Activated CD4-positive, CD25-positive, alpha-beta regulatory T cell treated with anti-CD3 and anti-CD28 coated beads, Interleukin-2, amount 50 U/mL, for 16 hours (primary cell): Measurements from ENCODE around the gene IRF5.

Source experiments
- DNase-seq: peaks from one replicate; pipeline ENCODE4 v3.0.0-alpha.2; 2020; ENCODE audit warnings: low read depth, low spot score

Gene IRF5

DNA sequence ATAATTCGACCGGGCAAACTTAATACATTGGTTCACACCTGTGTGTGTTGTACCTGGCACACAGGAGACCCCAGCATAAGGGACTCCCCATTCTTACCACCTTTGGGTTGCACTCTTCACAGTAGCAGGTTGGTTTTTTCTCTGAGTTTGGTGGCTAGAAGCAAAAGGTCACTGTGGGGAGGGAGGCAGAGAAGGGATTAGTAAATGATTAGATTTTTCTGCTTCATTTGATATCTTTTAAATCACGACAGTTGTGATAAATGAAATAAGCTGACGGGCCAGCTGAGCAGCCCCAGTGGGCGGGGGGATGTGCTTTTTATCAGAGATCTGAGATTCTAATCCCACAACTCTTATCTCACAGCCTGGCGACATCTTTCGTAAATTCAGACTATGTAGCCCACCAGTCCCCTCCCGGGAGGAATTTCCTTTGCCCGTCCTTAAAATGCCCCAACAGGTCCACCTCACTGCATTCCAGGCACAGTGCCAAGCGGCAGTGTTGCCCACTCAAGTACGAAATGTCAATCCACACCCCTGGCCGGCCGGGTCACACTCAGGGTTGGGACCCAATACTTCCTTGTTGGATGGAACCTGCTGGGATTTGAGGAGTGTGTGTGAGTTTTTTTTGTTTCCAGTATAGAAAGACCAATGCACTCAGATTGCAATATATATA is 16.7 kb upstream of the IRF5 start:
- DNase-seq = no peak

DNA sequence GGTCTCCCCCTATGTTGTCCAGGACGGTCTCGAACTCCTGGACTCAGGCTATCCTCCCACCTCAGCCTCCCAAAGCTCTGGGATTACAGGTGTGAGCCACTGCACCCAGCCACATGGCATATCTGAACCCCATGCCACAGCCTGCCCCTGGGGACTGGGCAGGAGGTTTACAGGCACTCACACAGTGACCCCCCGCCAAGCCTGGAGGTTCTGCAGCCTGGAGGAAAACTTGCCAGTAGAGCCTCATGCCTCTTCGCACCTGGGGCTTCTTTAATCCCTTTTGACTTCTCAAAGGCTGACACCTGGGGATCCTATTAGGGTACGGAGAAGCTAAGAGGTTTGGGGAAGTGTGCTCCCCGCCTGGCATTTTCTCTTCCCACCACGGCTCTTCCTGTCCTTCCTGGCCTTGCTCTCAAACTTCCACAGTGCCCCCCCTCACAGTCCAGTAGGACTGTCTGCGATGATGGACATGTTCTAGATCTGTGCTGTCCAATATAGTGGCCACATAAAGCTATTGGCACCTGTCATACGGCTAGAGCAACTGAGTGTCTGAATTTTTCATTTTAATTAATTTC is 15.8 kb upstream of the IRF5 start:
- DNase-seq = no peak

DNA sequence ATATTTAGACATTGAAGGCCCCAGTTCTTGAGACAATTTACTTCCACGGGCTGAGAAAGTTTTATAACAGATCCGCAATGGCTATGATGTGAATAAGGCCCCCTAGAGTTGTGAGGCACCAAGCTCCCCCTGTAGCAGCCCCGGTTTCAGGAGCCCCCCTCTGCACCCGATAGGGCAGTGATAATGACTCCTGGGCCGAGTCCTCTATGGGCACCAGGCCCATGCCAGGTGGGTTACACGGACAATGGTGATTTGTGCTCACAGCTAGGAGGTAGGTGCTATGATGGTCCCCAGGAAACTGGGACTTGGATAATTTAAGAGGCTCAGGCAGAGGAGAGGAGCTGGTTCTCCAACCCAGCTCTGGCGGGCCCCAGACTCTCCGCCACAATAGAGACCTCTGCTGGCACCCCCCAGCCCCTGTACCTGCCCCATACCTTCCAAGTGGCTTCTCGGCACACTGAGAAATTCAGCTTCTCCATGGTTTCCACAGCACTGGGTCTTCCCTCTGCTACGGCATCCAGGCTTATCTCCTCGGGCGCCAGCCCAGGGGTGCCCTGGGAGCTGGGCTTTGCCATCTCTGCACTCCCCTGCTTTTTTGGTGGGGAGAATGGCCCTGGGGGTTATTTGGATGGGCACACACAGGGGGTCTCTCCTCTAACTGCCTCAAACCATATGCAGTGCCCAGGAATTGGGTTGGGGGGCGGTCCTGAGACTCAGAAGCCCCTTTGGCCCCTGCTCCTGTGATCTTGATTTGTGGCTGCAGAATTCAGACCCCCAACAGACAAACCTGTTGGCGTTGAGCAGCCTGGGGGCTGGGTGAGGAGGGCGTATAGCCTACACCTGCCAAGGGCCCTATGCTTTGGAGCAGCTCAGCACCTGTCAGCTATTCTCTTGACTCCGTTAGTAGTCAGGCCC is 15.0 kb upstream of the IRF5 start:
- DNase-seq = no peak

DNA sequence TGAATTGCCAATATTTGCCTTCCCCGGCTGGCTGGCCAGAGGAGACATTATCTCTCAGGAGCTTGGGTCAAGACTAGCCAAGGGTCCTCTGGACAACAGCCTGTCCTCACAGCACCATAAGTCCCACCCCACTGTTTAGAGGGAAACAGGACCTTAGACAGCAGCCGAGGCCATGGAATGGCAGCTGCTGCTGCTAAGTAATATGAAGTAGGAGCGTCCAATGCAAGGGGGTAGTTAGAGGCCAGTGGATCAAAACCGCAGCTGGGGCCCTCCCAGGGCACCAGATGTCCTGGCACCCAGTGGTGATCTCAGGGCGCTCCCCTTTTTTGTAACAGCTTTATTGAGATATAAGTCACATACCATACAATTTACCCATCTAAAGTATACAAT is 14.3 kb upstream of the IRF5 start:
- no peak for DNase-seq

DNA sequence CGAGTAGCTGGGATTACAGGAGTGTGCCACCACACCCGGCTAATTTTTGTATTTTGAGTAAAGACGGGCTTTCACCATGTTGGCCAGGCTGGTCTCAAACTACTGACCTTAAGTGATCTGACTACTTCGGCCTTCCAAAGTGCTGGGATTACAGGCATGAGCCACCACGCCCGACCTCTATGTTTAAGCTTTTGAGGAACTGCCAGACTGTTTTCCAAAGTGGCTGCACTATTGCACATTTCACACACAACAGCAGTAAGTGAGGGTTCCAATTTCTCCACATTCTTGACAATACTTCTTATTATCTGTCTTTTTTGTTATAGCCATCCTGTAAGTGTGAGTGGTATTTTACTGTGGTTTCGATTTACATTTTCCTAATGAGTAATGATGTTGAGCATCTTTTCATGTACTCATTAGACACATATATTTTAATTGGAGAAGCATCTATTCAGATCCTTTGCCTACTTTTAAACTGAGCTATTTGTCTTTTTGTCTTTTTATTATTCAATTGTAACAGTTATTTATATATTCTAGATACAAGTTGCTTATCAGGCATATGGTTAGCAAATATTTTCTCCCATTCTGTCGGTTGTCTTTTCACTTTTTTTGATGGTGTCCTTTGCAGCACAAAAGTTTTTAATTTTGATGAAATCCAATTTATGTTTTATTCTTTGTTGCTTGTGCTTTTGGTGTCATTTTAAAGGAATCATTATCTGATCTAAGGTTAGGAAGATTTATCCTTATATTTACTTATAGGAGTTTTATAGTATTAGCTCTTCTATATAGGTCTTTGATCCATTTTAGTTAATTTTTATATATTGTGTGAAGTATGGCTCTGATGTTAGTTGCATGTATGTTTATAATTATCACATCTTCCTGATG is 12.8 kb upstream of the IRF5 start:
- DNase-seq = no peak

DNA sequence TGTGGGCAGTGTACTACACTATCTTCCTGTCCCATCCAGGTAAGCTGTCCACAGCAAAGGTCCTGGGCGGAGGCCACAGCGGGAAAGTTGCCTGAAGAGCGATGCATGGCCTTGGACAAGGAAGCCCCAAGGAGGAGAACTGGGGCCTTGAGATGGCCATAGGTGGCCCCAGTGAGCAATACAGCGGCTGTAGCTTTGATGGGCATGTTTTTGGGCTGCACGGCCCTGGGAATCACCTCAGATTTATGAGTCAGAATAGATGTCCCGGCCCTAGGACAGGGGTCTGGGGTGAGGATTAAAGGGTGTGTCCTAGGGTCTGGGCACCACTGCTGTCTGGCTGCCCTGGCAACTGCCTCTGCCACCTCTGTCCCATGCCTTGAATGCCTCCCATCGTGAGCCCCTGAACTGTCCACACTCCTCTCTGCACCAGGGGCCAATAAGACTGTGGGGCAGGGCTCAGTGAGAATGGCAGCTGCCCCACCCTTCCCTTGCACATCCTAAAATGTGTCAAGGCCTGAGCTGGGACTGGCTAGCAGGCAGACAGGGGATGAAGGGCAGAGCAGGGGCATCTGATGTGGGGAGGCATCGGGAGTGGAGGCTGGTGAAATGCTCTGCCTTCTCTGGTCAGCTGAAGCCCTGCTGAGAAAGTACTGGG is 9.4 kb upstream of the IRF5 start:
- no peak for DNase-seq

DNA sequence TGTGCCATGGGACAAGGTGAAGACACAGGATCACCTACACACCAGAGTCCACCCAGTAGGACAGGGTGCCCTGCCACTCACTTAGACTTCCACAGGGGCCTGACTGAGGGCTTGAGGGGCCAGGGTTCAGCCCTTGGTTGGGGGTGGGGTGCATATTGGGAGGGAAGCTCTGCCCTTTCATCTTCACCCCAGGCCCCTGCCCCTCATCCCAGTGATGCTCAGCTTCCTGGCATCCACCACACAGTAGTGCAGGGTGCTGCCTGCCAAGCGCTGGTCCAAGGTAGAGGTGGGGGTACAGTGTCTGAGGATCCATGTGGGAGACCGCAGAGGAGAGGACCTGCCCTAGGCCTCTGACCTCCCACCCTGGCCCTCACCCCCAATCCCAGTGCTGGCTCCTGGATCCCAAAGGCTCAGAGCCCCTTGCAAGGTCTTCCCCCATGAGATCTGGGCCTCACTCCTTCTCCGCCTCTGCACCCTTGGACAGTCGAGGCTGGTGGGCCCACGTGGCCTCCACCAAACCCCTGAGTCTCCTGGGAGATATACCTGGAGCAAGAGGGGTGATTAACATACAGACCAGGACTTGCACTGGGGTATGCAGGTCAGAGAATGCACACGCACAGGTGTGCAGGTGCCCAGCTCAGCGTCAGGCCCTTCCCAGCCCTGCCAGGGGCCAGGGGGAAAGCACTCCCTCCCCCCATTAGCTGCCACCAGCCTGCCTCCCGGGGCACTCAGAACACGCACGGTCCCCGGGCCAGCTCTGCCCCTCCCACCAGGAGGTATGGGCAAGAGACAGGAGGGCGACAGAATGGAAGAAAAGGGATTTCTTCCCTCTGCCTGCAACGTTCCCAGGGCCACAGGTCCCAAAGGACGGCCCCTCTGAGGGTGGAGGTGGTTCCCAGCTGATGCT is 8.6 kb upstream of the IRF5 start:
- DNase-seq = no peak

DNA sequence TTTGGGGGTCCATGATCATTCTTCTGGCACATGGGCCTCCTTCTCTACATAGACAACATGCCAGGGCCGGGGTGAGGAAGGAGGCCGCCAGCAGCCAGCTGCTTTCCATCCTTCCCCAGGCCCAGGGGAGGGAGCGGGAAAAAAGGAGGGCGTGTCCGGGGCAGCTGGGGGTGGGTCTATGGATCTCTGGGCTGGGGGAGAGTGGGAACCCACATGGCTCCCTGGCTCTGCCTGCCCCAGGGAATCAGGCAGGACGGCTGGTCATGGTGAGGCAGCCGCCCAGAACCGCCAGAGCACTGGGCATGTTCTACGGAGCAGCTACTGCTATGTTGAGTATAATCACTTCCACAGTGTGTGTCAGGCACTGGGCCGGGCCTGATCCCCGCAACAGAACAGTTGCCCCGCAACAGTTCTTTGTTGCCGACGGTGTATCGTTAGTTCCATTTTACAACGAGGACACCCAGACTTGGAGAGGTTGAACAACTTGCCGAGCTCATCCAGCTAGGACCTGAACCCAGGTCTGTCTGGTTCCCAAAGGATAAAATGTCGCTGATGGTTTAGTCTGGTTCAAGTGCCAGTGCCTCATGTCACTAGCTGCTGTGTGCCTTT is 6.4 kb upstream of the IRF5 start:
- DNase-seq = no peak

DNA sequence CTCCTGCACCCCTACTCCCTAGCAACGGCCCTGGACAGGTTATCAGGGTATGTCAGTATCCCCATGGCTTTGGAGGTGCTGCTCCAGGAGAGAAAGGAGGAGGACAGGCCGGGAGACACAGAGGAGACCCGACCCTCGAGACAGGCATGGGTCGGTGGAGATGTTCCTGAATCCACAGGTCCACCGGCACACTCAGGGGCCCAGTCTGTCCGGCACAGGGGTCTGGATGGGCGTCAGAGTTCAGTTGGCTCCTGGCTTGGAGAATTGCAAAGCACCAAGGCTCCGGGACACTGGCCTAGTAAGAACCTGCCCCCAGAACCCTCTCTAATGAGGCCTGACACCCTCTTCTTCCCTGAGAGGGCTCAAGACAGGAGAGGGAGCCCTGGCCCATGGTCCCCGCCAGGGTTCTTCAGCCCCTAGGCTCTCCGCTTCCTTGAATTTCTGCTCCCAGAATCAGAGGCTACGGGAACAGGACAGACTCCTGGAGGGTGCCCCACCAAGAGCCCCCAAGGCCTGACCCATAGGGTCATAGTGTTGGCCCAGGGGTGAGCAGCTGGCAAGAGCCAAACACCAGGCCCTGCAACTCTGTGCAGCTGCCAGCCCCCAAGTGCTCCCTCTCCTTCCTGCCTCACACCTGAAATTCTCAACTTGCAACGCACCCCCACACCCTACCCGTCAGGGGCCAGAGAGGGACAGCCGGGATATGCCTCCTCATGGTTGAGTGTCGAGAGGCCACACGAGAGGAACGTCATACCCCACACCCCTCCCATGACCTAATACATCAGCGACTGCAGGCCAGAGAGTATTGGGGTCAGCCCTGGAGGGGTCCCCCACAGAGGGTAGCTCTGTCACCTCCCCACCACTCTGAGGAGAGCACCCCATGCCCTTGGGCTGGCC is 5.5 kb upstream of the IRF5 start:
- no peak for DNase-seq

DNA sequence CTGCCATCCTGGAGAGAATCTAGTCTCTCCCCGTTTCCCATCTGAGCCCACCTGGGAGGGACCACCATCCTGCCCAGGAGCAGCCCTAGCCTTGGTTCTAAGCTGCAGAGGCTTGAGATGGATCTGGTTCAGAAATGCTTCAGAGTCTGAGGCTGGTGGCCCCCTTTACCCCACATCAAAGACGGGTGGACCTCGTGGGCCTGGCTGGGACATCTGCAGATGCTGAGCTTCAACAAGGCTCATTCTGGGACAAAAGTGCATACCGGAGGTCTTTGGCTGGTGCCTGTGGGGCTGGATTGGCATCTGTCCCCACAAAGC is 4.9 kb upstream of the IRF5 start:
- DNase-seq = no peak

DNA sequence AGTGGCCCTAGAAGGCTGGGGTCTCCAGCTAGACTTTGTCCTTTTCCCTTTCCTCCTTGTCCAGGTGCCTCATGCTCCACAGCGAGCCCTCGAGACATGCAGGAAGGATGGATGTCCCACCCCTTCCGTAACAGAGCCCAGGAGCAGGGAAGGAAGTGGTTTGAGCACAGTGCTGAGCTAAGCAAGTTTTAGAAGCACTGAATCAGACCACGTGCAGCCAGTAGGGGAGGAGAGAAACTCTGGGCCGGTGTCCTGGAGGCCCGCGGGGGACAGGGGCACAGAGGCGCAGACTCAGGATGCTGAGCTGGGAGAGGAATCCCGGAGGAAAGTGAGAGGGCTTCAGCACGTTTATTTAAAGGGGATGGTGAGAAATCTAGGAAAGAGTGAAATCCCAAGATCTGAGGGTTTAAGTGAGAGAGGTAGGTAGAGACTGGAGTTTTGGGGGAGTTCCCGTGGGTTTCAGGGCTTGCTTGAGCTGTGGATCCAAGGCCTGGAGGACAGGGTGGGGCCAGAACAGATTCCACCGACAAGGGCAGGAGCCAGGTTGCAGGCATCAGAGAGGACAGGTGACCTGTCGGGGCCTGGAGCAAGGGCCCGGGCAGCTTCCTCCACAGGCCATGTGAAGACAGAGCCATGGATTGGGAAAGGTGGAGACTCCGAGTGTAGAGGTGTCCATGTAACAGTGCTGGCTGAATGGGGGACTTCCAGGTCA is 4.4 kb upstream of the IRF5 start:
- peak; percentile 28 for DNase-seq

DNA sequence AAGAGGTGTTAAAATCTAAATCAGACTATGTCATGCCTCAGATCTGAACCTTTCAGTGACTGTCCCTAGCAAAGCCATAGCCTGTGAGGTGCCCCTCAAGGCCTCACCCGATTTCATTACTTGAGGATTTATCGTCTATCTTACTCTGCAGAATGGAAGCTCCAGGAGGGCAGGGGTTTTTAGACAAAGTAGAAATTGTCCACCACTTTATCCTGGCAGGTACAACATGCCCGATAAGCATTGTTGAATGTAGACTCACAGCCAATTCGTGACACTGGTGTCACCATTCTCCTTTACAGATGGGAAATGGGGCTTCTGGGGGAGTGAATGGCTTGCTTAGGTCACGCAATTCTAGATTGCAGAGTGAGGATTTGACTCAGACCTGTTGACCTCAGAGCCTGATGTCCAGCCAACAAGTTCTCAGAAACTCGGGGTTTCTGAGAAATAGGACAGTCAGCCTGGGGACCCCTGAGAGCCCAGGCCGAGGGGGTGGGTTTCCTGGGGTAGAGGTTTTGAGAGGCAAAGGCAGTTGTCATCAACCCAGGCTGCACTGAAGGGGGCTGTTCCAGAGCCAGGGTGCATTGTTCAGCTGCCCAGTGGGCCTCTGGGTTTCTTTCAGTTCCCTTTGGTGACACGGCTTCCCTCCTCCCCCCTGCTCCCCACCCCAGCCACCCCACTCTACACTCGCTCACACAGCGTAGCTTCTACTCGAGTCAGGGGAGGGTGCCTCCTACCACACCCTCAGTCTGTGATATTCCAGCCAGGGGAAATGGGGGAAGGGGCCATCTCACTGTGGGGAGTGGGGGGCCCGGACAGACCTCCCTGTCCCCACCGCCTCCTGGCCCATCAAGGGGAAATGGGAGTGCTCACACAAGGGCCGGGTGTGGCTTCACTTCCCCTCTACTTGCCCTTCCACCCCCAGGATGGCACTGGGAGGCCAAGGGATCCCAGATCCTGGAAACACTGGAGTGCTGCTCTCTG is 3.1 kb upstream of the IRF5 start:
- no peak for DNase-seq

DNA sequence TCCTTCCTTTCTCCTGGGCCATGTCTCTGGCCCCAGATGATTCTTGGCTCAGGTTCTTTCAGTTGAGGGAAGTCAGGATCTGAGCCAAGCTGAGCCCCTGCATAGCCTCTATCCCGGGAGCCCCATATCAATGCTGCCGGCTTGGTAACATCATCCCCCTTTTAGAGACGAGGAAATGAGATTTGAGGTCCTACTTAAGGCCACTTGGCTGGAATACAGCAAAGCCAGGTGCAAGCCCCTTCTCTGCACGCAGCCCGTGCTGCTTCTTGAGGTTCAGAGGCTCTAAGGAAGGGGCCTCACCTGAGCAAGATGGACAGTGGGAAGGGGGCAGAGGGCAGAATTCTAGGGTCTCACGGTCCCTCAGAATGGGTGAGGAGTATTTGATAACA is 2.4 kb upstream of the IRF5 start:
- DNase-seq = no peak

DNA sequence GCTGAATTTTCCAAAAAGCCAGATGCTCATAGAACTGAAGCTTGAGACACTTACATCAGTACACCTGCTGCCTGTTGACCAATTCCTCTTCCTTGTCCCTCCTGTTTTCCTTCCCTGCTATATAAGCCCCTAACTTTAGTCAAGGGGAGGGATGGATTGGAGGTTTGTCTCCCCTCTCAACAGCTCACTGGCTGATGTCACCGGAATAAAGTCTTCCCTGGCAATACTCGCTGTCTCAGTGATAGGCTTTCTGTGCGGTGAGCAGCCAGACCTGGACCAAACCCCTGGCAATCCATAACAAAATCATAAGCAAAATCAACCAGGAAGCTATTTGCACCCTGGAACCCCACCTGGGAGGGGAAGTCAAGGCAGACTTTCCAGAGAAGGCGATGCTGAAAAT is 929 bp upstream of the IRF5 start:
- no peak for DNase-seq

DNA sequence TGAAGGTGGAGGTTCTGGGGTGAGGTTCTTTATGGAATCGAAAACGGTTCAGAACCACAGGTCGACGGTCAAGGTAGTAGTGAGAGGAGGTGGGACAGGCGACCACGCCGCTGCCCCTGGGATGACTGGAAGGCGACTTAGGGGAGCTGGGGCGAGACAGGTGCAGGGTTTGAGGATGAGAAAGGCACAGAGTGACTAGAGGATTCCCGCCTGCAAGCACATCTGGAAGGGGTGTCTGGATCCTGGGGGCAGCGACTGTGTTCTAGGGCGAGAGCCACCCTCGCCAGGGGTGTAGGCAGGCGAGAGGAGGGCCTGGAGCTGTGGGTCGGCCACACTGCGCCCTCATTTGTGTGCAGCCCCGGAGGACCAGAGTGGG is 468 bp upstream of the IRF5 start:
- no peak for DNase-seq

DNA sequence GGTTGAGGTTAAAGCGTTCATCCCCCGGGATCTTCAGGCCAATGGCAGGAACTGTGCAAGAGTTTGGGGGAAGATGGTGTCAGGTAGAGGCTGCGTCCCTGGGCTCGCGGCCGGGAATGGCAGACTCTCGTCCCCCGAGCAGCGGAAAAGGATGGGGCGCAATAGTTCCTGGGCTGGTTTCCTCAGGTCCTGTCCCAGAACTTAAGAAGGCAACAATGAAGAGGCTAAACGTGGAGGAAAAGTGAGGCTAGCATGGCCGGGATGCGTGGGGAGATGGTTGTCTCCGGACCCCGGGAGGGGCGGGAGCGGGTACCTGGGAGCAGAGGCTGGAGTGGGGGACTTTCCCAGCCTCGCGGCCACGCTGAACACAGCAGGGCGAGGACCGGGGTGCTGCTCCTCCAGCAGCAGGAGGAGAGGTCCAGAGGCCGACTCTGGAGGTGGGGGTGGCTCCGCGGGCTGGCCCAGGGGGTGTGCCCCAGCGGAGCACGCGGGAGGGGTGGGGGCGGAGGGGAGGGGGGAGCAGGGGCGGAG is 882 bp downstream of the IRF5 start:
- no peak for DNase-seq
